Measurements from ENCODE around the gene PCSK2. TPM values are rescaled to one million over a fixed set of nuclear protein-coding genes. Genes with fewer than 3 reads are reported as not detected.

The PCSK2 gene
- total RNA-seq, 1 experiment from 2014 or later, result 245 TPM

- no TSS peak for BruUV-seq (replicated peaks)
- H3K27me3 ChIP-seq (replicated peaks; ENCODE audit: insufficient read depth, low read depth, low read length, poor library complexity), result no peaks in the 10 kb centered on the region
- TF ChIP-seq EZH2 (IDR thresholded peaks at IDR 0.05; ENCODE audit: borderline replicate concordance, low read depth, low read length, poor library complexity, severe bottlenecking), result no peak
- POLR2A ChIA-PET (ENCODE audit: low non-redundant PET), result interaction anchor here (0.7 kb wide), 1 partner anchor 371 kb away, joined by 4 read pairs; no protein-coding TSS in a partner anchor
- no peak overlapping the region for H3K27ac ChIP-seq (ENCODE audit: low read depth, low read length, poor library complexity, severe bottlenecking)
- intact Hi-C loops (cut with micrococcal nuclease; ENCODE audit: unreplicated experiment), result loop anchor here (5.0 to 10.0 kb wide), 2 partner anchors 493 to 776 kb away; no protein-coding TSS in a partner anchor
- CTCF ChIA-PET, result interaction anchor here (0.7 kb wide), 1 partner anchor 788 kb away, joined by 5 read pairs; no protein-coding TSS in a partner anchor
- H3K4me3 ChIP-seq (ENCODE audit: low read depth, low read length, poor library complexity, severe bottlenecking), result no peak overlapping the region
- H3K36me3 ChIP-seq (ENCODE audit: insufficient read depth, low read length, poor library complexity, severe bottlenecking), result no peaks in the 10 kb centered on the region
- peaks cover 12% of the 10 kb centered on the region for H3K4me1 ChIP-seq (ENCODE audit: insufficient read depth, low read length, poor library complexity, severe bottlenecking)
- no peaks in the 10 kb centered on the region for H3K9me3 ChIP-seq (ENCODE audit: low read depth, low read length, poor library complexity, severe bottlenecking)
- DNase-seq (ENCODE audit: low spot score), result no peak
Observed at GRCh38 chr20:17501701-17502100, 274.9 kb downstream of the PCSK2 start.

DNA sequence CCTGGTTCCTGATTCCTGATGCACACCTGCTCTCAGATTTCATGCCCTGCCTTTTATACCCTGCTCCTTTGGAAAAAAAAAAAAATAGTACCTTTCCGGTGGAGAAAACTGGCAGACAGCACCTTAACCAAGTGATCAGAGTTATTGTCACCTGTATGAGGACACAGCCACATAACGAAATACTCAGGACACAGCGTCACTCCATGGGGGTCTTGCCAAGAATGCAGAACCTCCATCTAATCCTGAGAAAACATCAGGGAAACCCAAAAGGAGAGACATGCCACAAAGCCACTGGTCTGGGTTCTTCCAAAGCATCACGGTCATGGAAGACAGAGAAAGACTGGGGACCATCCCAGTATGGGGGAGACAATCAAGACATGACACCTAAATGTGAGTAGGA, 275.3 kb downstream of the PCSK2 start:
- BruUV-seq (replicated peaks), result no TSS peak
- TF ChIP-seq CTCF (conservative IDR thresholded peaks at IDR 0.05; ENCODE audit: low read depth, low read length) (no peak), EZH2 (IDR thresholded peaks at IDR 0.05; ENCODE audit: borderline replicate concordance, low read depth, low read length, poor library complexity, severe bottlenecking) (no peak)
- no peak overlapping the region for H3K27ac ChIP-seq (ENCODE audit: low read depth, low read length, poor library complexity, severe bottlenecking)
- H3K4me3 ChIP-seq (ENCODE audit: low read depth, low read length, poor library complexity, severe bottlenecking), result no peak overlapping the region
- POLR2A ChIA-PET (ENCODE audit: low non-redundant PET), result interaction anchor here (0.7 kb wide), 1 partner anchor 371 kb away, joined by 4 read pairs; no protein-coding TSS in a partner anchor
- no peaks in the 10 kb centered on the region for H3K9me3 ChIP-seq (ENCODE audit: low read depth, low read length, poor library complexity, severe bottlenecking)
- intact Hi-C loops (cut with micrococcal nuclease; ENCODE audit: unreplicated experiment), result loop anchor here (5.0 to 10.0 kb wide), 2 partner anchors 493 to 775 kb away; no protein-coding TSS in a partner anchor
- DNase-seq (ENCODE audit: low spot score), result no peak
- H3K4me1 ChIP-seq (ENCODE audit: insufficient read depth, low read length, poor library complexity, severe bottlenecking), result peaks cover 12% of the 10 kb centered on the region
- CTCF ChIA-PET, result no interaction called here
- H3K27me3 ChIP-seq (replicated peaks; ENCODE audit: insufficient read depth, low read depth, low read length, poor library complexity), result no peaks in the 10 kb centered on the region
- H3K36me3 ChIP-seq (ENCODE audit: insufficient read depth, low read length, poor library complexity, severe bottlenecking), result no peaks in the 10 kb centered on the region

DNA sequence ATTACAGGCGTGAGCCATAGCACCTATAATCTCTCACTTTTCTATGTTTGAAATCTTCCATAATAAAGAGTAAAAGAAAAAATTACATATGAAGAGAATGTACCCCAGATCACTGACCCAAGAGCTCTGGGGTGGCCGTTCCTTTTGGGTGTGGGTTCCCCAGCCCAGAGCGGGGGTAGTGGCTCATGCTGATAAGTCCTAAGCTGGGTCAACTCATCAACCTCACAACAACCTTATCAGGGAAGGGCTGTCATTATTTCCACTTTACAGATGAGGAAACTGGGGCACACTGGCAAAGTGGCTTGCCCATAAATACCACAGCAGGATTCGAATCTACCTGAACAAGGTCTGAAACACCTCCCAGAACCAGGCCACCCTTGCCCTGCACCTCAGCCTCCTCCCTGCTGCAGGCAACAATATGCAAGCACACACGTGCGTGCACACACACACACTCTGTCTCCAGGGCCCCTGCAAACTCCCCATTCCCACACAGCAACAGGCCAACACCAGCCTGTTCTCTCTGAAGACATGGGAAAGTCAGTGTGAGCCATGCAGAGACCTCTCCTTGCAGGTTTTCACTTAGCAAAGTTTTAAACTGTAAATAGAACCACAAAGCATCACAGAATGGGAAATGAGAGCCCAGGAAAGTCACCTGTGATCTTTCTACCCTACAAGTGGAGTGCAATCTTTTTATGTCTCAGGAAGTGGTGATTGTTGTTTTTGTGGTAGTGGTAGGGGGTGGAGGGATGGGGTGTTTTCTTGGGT, 276.6 kb downstream of the PCSK2 start:
- H3K9me3 ChIP-seq (ENCODE audit: low read depth, low read length, poor library complexity, severe bottlenecking), result no peaks in the 10 kb centered on the region
- no peaks in the 10 kb centered on the region for H3K36me3 ChIP-seq (ENCODE audit: insufficient read depth, low read length, poor library complexity, severe bottlenecking)
- no peaks in the 10 kb centered on the region for H3K27me3 ChIP-seq (replicated peaks; ENCODE audit: insufficient read depth, low read depth, low read length, poor library complexity)
- TF ChIP-seq EZH2 (IDR thresholded peaks at IDR 0.05; ENCODE audit: borderline replicate concordance, low read depth, low read length, poor library complexity, severe bottlenecking) (no peak), CTCF (conservative IDR thresholded peaks at IDR 0.05; ENCODE audit: low read depth, low read length) (no peak)
- DNase-seq (ENCODE audit: low spot score), result no peak
- H3K4me1 ChIP-seq (ENCODE audit: insufficient read depth, low read length, poor library complexity, severe bottlenecking), result peaks cover 12% of the 10 kb centered on the region
- ChIA-PET POLR2A (ENCODE audit: low non-redundant PET) (no interaction called here), CTCF (interaction anchor here (1.7 kb wide), 1 partner anchor 33 kb away, joined by 5 read pairs; no protein-coding TSS in a partner anchor)
- no peak overlapping the region for H3K27ac ChIP-seq (ENCODE audit: low read depth, low read length, poor library complexity, severe bottlenecking)
- BruUV-seq (replicated peaks), result no TSS peak
- H3K4me3 ChIP-seq (ENCODE audit: low read depth, low read length, poor library complexity, severe bottlenecking), result no peak overlapping the region
- intact Hi-C loops (cut with micrococcal nuclease; ENCODE audit: unreplicated experiment), result loop anchor here (2.0 to 10.0 kb wide), 5 partner anchors 29 to 774 kb away; no protein-coding TSS in a partner anchor

Measured in A673 (cell line).